Chondrocyte (in vitro differentiated cells): ENCODE data around the gene MND1. TPM values are rescaled to one million over a fixed set of nuclear protein-coding genes. Genes with fewer than 3 reads are reported as not detected.
A peak's percentile ranks its signal among the peaks of the same experiment; 100 is the strongest.
"Not testable (repeated sequence)": the region's sequence is repeated elsewhere in the genome, so short reads cannot be mapped to it uniquely, and the experiment has no call there.

Experiments used
- DNase-seq: peaks from one replicate; pipeline ENCODE4 v3.0.0; 2021; ENCODE audit warnings: mixed read lengths, low spot score
- H3K27ac Mint-ChIP-seq: one replicate; pipeline ENCODE4 v1.8.0; 2021; ENCODE audit warnings: mild to moderate bottlenecking, moderate library complexity, mixed read lengths; ENCODE audit not compliant: unreplicated experiment
- H3K27me3 Mint-ChIP-seq: 2 replicates; pipeline ENCODE4 v1.8.0; 2021; ENCODE audit warnings: low read depth, mixed read lengths
- H3K36me3 Mint-ChIP-seq: 2 replicates; pipeline ENCODE4 v1.8.0; 2021; ENCODE audit warnings: low read depth, mixed read lengths
- H3K4me1 Mint-ChIP-seq: 2 replicates; pipeline ENCODE4 v1.8.0; 2021; ENCODE audit warnings: low read depth, mild to moderate bottlenecking, mixed read lengths
- H3K4me3 Mint-ChIP-seq: one replicate; pipeline ENCODE4 v1.8.0; 2021; ENCODE audit warnings: mild to moderate bottlenecking, moderate library complexity, mixed read lengths; ENCODE audit not compliant: unreplicated experiment
- H3K9me3 Mint-ChIP-seq: 2 replicates; pipeline ENCODE4 v1.8.0; 2021; ENCODE audit warnings: low read depth, mixed read lengths
- total RNA-seq: library from RNA; stranded (reverse); gene quantifications from 3 replicates; pipeline ENCODE4 v1.2.1, GENCODE V29; 2021
- TF ChIP-seq, protein P1 (sequence below): fragments of 200-600 bp; sonication (generic); IDR thresholded peaks from 2 replicates; pipeline ENCODE4 v1.5.0; 2021; ENCODE audit warnings: antibody characterized with exemption, mild to moderate bottlenecking, moderate library complexity

Gene MND1
- total RNA-seq, 1 donor from 2014 or later = 0.90 TPM

DNA sequence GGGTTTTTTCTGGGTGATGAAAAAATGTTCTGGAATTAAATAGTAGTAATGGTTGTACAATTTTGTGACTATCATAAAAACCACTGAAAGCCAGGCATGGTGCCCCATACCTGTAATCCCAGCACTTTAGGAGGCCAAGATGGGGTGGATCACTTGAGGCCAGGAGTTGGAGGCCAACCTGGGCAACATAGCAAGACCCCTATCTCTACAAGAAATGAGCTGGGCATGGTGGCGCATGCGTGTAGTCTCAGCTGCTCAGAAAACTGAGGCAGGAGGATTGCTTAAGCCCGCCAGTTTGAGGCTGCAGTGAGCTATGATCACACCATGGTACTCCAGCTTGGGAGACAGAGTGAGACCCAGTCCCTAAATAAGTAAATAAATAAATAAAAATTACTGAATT lies 63.4 kb downstream of the MND1 start:
- H3K27ac Mint-ChIP-seq = no peak overlapping the region
- no peak for DNase-seq
- no peaks in the 10 kb centered on the region for H3K27me3 Mint-ChIP-seq
- TF ChIP-seq, protein P1, sequence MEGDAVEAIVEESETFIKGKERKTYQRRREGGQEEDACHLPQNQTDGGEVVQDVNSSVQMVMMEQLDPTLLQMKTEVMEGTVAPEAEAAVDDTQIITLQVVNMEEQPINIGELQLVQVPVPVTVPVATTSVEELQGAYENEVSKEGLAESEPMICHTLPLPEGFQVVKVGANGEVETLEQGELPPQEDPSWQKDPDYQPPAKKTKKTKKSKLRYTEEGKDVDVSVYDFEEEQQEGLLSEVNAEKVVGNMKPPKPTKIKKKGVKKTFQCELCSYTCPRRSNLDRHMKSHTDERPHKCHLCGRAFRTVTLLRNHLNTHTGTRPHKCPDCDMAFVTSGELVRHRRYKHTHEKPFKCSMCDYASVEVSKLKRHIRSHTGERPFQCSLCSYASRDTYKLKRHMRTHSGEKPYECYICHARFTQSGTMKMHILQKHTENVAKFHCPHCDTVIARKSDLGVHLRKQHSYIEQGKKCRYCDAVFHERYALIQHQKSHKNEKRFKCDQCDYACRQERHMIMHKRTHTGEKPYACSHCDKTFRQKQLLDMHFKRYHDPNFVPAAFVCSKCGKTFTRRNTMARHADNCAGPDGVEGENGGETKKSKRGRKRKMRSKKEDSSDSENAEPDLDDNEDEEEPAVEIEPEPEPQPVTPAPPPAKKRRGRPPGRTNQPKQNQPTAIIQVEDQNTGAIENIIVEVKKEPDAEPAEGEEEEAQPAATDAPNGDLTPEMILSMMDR = no peak
- H3K36me3 Mint-ChIP-seq = no peaks in the 10 kb centered on the region
- peaks cover 11% of the 10 kb centered on the region for H3K4me1 Mint-ChIP-seq
- no peak overlapping the region for H3K4me3 Mint-ChIP-seq
- peaks cover 7% of the 10 kb centered on the region for H3K9me3 Mint-ChIP-seq

DNA sequence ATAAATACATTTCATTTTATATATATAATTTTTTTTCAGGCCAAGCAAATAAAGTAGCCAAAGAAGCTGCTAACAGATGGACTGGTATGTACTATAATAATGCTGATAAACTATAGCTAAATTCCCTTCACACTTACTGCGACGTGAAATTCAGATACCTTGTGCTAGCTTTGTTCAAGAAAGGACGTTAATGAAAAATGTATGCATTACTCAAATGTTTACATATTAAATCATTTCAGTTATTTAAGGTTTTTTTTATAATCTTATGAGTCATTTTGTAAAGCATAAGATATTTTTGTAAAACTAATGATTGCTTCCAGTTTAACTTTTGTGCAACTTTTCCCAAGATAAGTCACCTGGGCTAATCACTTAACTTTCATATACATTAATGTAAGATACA lies 64.4 kb downstream of the MND1 start:
- TF ChIP-seq, protein P1 = no peak
- Mint-ChIP-seq H3K36me3 (no peaks in the 10 kb centered on the region), H3K27me3 (no peaks in the 10 kb centered on the region), H3K4me1 (peaks cover 18% of the 10 kb centered on the region), H3K4me3 (no peak overlapping the region), H3K9me3 (peaks cover 7% of the 10 kb centered on the region), H3K27ac (no peak overlapping the region)
- DNase-seq = no peak

DNA sequence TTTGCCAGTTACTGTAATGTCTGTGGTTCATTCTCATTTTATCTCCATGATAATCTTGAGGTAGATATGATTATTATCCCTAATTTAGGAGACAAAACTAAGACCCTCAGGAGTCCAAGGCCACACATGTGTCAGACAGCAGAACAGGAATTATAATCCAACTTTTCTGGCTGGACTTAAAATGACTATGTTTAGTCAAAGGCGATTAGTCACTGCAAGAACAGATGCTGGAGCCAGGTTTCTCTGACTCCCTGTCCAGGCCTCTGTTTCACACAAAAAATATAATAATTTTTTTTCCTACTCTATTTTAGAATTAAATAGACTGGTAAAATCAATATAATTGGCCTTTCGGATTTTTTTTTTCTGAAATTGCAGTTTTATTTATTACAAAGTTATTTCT lies 64.9 kb downstream of the MND1 start:
- Mint-ChIP-seq H3K27me3 (no peaks in the 10 kb centered on the region), H3K4me3 (no peak overlapping the region), H3K9me3 (peaks cover 7% of the 10 kb centered on the region), H3K27ac (peak overlapping the region; percentile 66), H3K4me1 (peaks cover 19% of the 10 kb centered on the region), H3K36me3 (no peaks in the 10 kb centered on the region)
- TF ChIP-seq, protein P1 = no peak
- no peak for DNase-seq

DNA sequence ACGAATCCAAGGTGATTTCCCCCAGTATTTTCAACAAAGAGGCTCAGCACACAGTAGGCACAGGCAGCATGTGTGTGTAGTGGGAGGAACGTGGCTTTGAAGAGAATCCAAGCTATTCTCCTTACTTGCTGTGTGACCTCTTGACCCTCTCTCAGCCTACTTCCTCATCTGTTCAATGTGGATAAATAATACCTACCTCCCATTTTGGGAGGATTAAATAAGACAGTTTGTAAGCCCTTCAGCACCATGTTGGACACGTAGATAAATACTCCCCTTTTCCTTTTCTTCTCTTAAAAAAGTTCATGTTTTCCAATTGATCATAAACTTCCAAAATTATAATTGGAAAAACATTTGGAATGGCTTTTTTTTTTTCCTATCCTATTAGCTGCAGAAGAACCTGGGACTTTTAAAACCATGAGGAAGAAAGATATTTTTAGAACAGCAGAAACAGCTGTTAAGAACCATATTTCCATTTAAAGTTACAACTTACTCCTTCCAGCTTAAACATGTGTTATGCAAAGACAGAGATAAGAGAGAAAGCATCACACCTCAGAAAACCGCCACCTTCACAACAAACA lies 65.5 kb downstream of the MND1 start:
- DNase-seq = no peak
- Mint-ChIP-seq H3K36me3 (no peaks in the 10 kb centered on the region), H3K4me1 (peaks cover 19% of the 10 kb centered on the region), H3K4me3 (no peak overlapping the region), H3K9me3 (peaks cover 7% of the 10 kb centered on the region), H3K27me3 (no peaks in the 10 kb centered on the region), H3K27ac (peak overlapping the region; percentile 66)
- TF ChIP-seq, protein P1 = no peak

- Mint-ChIP-seq H3K4me1 (peaks cover 24% of the 10 kb centered on the region), H3K9me3 (no peaks in the 10 kb centered on the region), H3K36me3 (no peaks in the 10 kb centered on the region), H3K27me3 (no peaks in the 10 kb centered on the region), H3K4me3 (no peak overlapping the region), H3K27ac (peak overlapping the region; percentile 50)
- no peak for DNase-seq
- TF ChIP-seq, protein P1 = no peak
Observed at GRCh38 chr4:153413842-153414241, 69.4 kb downstream of the MND1 start.

DNA sequence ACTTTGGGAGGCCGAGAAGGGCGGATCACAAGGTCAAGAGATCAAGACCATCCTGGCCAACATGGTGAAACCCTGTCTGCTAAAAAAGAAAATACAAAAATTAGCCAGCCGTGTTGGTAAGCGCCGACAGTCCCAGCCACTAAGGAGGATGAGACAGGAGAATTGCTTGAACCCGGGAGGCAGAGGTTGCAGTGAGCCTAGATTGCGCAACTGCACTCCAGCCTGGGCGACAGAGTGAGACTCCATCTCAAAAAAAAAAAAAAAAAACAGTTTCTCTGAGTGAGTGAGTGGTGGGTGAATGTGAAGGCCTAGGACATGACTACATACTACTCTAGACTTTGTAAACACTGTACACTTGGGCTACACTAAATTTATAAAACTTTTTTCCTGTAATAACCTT lies 72.0 kb downstream of the MND1 start:
- not testable (repeated sequence) for DNase-seq, H3K27ac Mint-ChIP-seq, H3K27me3 Mint-ChIP-seq, H3K36me3 Mint-ChIP-seq, H3K4me3 Mint-ChIP-seq, H3K9me3 Mint-ChIP-seq
- peaks cover 13% of the 10 kb centered on the region for H3K4me1 Mint-ChIP-seq
